Mammary epithelial cell (primary cell): ENCODE data around the gene SRPK3.

Experiments
- CTCF ChIP-seq, 2 donors: IDR thresholded peaks in 1 of 2; conservative IDR thresholded peaks in 1 of 2; 2 replicates each; pipeline ENCODE4 v1.5.1; 2011 to 2012; ENCODE audit warnings: inconsistent platforms in 2 of 2, low read length in 2 of 2, mild to moderate bottlenecking in 2 of 2, control low read depth in 1 of 2, low read depth in 1 of 2; ENCODE audit not compliant: insufficient read depth in 1 of 2; ENCODE audit errors: extremely low read depth in 1 of 2
- EZH2 ChIP-seq: IDR thresholded peaks from 2 replicates; pipeline ENCODE4 v1.6.1; 2012; ENCODE audit warnings: low read length, inconsistent platforms, borderline replicate concordance

- no peak for TF ChIP-seq CTCF (conservative IDR thresholded peaks at IDR 0.05 in 1 of 2, IDR thresholded peaks at IDR 0.05 in 1 of 2; ENCODE audit: extremely low read depth in 1 of 2, insufficient read depth in 1 of 2, low read depth in 1 of 2, low read length in 2 of 2)
- TF ChIP-seq EZH2: no peak
Measured at GRCh38 chrX:153783378-153784013, 2.7 kb downstream of the SRPK3 start.
